Measurements from ENCODE around the gene MAP1A. TPM values are rescaled to one million over a fixed set of nuclear protein-coding genes. Genes with fewer than 3 reads are reported as not detected.

MAP1A gene
- total RNA-seq, 1 experiment from 2014 or later: 1.9 TPM

DNA sequence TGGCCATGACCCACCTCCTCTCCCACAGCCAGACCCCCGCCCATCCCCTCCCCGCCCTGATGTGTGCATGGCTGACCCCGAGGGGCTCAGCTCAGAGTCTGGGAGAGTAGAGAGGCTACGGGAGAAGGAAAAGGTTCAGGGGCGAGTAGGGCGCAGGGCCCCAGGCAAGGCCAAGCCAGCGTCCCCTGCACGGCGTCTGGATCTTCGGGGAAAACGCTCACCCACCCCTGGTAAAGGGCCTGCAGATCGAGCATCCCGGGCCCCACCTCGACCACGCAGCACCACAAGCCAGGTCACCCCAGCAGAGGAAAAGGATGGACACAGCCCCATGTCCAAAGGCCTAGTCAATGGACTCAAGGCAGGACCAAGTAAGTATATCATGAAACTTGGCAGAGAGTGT is 11.7 kb downstream of the MAP1A start:
- peaks cover 0 to under 1% of the 10 kb centered on the region in 2 experiments; a peak in 1 of 4 replicates for H3K36me3 ChIP-seq (ENCODE audit: control insufficient read depth in 1 of 2, insufficient read depth in 2 of 2, low read length in 2 of 2)
- DNase-seq (ENCODE audit: low read depth, low spot score): no peak
- no peak for ATAC-seq
- intact Hi-C loops (cut with micrococcal nuclease): no loop called here
- no peaks in the 10 kb centered on the region for H4K20me1 ChIP-seq (ENCODE audit: insufficient read depth)
- POLR2A ChIA-PET: no interaction called here
- H2AFZ ChIP-seq (ENCODE audit: low read depth, low read length, poor library complexity, severe bottlenecking): no peak overlapping the region
- H3K27me3 ChIP-seq (ENCODE audit: insufficient read depth, low read length): no peaks in the 10 kb centered on the region
- no peaks in the 10 kb centered on the region for H3K9me2 ChIP-seq (ENCODE audit: insufficient read depth)
- RAD21 ChIA-PET (ENCODE audit: low non-redundant PET in 1 of 2, low total read pairs in 2 of 2, uncharacterized antibody in 2 of 2, unreplicated experiment in 2 of 2): no interaction called here
- no peak for TF ChIP-seq RAD21 (IDR thresholded peaks at IDR 0.05; ENCODE audit: low read depth)
- TF ChIP-seq ATF3 (IDR thresholded peaks at IDR 0.05): no peak
- TF ChIP-seq YY1 (IDR thresholded peaks at IDR 0.05; ENCODE audit: extremely low read depth, insufficient replicate concordance, low read depth, low read length): no peak
- TF ChIP-seq POLR2AphosphoS5 (IDR thresholded peaks at IDR 0.05; ENCODE audit: low read depth, low read length): no peak
- TF ChIP-seq ZNF274 (IDR thresholded peaks at IDR 0.05; ENCODE audit: low read depth, low read length): no peak
- no peak for TF ChIP-seq SRF (IDR thresholded peaks at IDR 0.05; ENCODE audit: low read depth)
- TF ChIP-seq ZBTB33 (IDR thresholded peaks at IDR 0.05; ENCODE audit: extremely low read depth, insufficient replicate concordance, low read length): no peak
- TF ChIP-seq MAX (IDR thresholded peaks at IDR 0.05): no peak
- TF ChIP-seq FOSL1 (IDR thresholded peaks at IDR 0.05; ENCODE audit: low read depth): no peak
- TF ChIP-seq SP1 (IDR thresholded peaks at IDR 0.05; ENCODE audit: low read depth): no peak
- no peak for TF ChIP-seq ELF1 (IDR thresholded peaks at IDR 0.05; ENCODE audit: borderline replicate concordance, low read depth)
- TF ChIP-seq EGR1 (IDR thresholded peaks at IDR 0.05; ENCODE audit: low read depth): no peak
- no peak for TF ChIP-seq SIN3A (IDR thresholded peaks at IDR 0.05; ENCODE audit: low read depth)
- no peaks in the 10 kb centered on the region for H3K4me1 ChIP-seq (ENCODE audit: control insufficient read depth in 1 of 2, insufficient read depth in 2 of 2, low read length in 2 of 2)
- H3K27ac ChIP-seq (ENCODE audit: low read depth, low read length): no peak overlapping the region
- no peak overlapping the region for H3K4me2 ChIP-seq (ENCODE audit: low read length)
- H3K9me3 ChIP-seq (ENCODE audit: control insufficient read depth in 1 of 2, insufficient read depth in 1 of 2, low read depth in 1 of 2, low read length in 2 of 2): no peaks in the 10 kb centered on the region
- CTCF ChIA-PET: interaction anchor here (1.5 kb wide), 1 partner anchor 15 kb away, joined by 3 read pairs; no protein-coding TSS in a partner anchor
- no peak overlapping the region for H3K9ac ChIP-seq (ENCODE audit: low read length)
- no TSS peak for BruUV-seq (replicated peaks)
- no peak overlapping the region for H3K4me3 ChIP-seq (replicated peaks in 1 of 2; ENCODE audit: low read depth in 1 of 2, low read length in 2 of 2)
- H3K79me2 ChIP-seq (ENCODE audit: insufficient read depth, low read length): no peaks in the 10 kb centered on the region
